ENCODE results near the gene GRAP2. TPM values are rescaled to one million over a fixed set of nuclear protein-coding genes. Genes with fewer than 3 reads are reported as not detected.

The GRAP2 gene
- polyA plus RNA-seq, 1 of the 3 experiments (the other 2 are of a cell fraction), result 0.13 TPM

DNA sequence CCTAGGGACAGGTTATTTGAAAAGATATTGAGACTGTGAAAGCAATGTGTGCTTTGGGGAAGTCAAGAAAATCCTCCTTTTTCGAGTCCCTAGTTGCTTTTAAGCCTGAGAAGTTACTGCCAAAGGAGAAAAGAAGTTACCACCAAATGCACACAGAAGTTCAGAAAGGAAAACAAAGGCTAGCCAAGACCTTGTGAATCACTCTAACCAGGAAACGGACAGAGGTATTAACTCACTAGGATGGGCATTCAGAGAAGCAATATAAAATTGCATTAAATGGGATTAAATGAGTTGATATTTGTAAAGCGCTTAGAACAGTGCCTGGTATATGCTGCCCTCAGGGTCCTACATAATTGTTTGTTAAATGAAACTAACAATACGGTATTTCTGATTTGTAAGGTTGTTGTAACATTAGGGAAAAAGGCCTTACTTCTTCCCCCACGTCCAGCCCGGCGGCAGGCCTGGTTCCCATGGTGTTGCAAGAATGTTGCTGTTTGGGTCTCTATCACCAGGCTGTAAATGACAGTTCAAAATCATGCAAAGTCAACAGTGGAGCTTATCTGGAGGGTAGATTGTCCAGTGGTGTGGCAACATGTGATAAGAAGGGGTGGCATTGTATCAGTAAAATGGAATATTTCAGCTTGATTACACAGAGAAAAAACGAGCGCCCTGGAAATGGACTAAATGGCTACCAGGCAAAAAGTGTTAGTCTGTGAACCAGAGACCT is 66.4 kb downstream of the GRAP2 start:
- peak; percentile 22 for DNase-seq
- 65% methylated on average over 8 of the region's 9 CpGs for WGBS (ENCODE audit: low lambda C conversion rate)
- Histone ChIP-seq H3K4me1 (ENCODE audit: control insufficient read depth in 1 of 2, insufficient read depth in 2 of 2, low read depth in 1 of 2, low read length in 1 of 2) (peaks cover 0 to 5% of the 10 kb centered on the region in 2 experiments; a peak in 2 of 4 replicates), H4K20me1 (ENCODE audit: insufficient read depth) (no peaks in the 10 kb centered on the region), H3K9me2 (no peaks in the 10 kb centered on the region), H3K9ac (no peak overlapping the region), H3K27me3 (ENCODE audit: insufficient read depth) (no peaks in the 10 kb centered on the region), H3K9me3 (no peaks in the 10 kb centered on the region), H3K4me3 (ENCODE audit: low read depth in 2 of 2, low read length in 1 of 2) (no peak overlapping the region), H3F3A (replicated peaks; ENCODE audit: insufficient read depth) (no peaks in the 10 kb centered on the region), H2AFZ (ENCODE audit: low read depth) (no peak overlapping the region), H3K4me2 (0 out of 2 replicates have a peak overlapping the region, but pooled peaks have one; percentile 15), H3K27ac (ENCODE audit: low read depth in 2 of 2, low read length in 1 of 2) (peak overlapping the region in 1 of 2 experiments; percentile 39; a peak in 2 of 4 replicates), H3K79me2 (ENCODE audit: insufficient read depth) (no peaks in the 10 kb centered on the region), H3K36me3 (replicated peaks in 1 of 2; ENCODE audit: control insufficient read depth in 1 of 2, insufficient read depth in 2 of 2, low read length in 1 of 2) (no peaks in the 10 kb centered on the region)
- TF ChIP-seq TCF12 (IDR thresholded peaks at IDR 0.05) (no peak), RXRA (IDR thresholded peaks at IDR 0.05; ENCODE audit: borderline replicate concordance, low read depth) (no peak), GABPA (IDR thresholded peaks at IDR 0.05; ENCODE audit: low read depth) (no peak), YY1 (IDR thresholded peaks at IDR 0.05; ENCODE audit: low read depth) (no peak), MEF2A (IDR thresholded peaks at IDR 0.05; ENCODE audit: borderline replicate concordance, low read depth) (no peak), RAD21 (IDR thresholded peaks at IDR 0.05; ENCODE audit: low read length) (no peak), SIN3A (IDR thresholded peaks at IDR 0.05; ENCODE audit: borderline replicate concordance, low read depth, low read length) (no peak), ELF1 (IDR thresholded peaks at IDR 0.05) (no peak), MXI1 (IDR thresholded peaks at IDR 0.05; ENCODE audit: low read depth, low read length) (no peak), GATA2 (CRISPR knock-in tag; IDR thresholded peaks at IDR 0.05) (no peak), TEAD4 (IDR thresholded peaks at IDR 0.05; ENCODE audit: borderline replicate concordance, insufficient read depth) (no peak), FOXJ3 (CRISPR knock-in tag; IDR thresholded peaks at IDR 0.05) (no peak), CHD2 (IDR thresholded peaks at IDR 0.05; ENCODE audit: low read length, partially characterized antibody) (no peak)
- TF ChIP-seq, protein P1, sequence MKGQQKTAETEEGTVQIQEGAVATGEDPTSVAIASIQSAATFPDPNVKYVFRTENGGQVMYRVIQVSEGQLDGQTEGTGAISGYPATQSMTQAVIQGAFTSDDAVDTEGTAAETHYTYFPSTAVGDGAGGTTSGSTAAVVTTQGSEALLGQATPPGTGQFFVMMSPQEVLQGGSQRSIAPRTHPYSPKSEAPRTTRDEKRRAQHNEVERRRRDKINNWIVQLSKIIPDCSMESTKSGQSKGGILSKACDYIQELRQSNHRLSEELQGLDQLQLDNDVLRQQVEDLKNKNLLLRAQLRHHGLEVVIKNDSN (IDR thresholded peaks at IDR 0.05; ENCODE audit: borderline replicate concordance, low read depth), result no peak
- TF ChIP-seq, protein P2, sequence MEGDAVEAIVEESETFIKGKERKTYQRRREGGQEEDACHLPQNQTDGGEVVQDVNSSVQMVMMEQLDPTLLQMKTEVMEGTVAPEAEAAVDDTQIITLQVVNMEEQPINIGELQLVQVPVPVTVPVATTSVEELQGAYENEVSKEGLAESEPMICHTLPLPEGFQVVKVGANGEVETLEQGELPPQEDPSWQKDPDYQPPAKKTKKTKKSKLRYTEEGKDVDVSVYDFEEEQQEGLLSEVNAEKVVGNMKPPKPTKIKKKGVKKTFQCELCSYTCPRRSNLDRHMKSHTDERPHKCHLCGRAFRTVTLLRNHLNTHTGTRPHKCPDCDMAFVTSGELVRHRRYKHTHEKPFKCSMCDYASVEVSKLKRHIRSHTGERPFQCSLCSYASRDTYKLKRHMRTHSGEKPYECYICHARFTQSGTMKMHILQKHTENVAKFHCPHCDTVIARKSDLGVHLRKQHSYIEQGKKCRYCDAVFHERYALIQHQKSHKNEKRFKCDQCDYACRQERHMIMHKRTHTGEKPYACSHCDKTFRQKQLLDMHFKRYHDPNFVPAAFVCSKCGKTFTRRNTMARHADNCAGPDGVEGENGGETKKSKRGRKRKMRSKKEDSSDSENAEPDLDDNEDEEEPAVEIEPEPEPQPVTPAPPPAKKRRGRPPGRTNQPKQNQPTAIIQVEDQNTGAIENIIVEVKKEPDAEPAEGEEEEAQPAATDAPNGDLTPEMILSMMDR (IDR thresholded peaks at IDR 0.05), result no peak
- TF ChIP-seq, protein P3, sequence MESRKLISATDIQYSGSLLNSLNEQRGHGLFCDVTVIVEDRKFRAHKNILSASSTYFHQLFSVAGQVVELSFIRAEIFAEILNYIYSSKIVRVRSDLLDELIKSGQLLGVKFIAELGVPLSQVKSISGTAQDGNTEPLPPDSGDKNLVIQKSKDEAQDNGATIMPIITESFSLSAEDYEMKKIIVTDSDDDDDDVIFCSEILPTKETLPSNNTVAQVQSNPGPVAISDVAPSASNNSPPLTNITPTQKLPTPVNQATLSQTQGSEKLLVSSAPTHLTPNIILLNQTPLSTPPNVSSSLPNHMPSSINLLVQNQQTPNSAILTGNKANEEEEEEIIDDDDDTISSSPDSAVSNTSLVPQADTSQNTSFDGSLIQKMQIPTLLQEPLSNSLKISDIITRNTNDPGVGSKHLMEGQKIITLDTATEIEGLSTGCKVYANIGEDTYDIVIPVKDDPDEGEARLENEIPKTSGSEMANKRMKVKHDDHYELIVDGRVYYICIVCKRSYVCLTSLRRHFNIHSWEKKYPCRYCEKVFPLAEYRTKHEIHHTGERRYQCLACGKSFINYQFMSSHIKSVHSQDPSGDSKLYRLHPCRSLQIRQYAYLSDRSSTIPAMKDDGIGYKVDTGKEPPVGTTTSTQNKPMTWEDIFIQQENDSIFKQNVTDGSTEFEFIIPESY (IDR thresholded peaks at IDR 0.05; ENCODE audit: borderline replicate concordance, low read depth), result no peak
- TF ChIP-seq, protein P4, sequence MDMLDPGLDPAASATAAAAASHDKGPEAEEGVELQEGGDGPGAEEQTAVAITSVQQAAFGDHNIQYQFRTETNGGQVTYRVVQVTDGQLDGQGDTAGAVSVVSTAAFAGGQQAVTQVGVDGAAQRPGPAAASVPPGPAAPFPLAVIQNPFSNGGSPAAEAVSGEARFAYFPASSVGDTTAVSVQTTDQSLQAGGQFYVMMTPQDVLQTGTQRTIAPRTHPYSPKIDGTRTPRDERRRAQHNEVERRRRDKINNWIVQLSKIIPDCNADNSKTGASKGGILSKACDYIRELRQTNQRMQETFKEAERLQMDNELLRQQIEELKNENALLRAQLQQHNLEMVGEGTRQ (IDR thresholded peaks at IDR 0.05; ENCODE audit: borderline replicate concordance, low read depth, low read length), result no peak
- TF ChIP-seq, protein P5, sequence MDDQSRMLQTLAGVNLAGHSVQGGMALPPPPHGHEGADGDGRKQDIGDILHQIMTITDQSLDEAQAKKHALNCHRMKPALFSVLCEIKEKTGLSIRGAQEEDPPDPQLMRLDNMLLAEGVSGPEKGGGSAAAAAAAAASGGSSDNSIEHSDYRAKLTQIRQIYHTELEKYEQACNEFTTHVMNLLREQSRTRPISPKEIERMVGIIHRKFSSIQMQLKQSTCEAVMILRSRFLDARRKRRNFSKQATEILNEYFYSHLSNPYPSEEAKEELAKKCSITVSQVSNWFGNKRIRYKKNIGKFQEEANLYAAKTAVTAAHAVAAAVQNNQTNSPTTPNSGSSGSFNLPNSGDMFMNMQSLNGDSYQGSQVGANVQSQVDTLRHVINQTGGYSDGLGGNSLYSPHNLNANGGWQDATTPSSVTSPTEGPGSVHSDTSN (IDR thresholded peaks at IDR 0.05), result no peak
- TF ChIP-seq, protein P6, sequence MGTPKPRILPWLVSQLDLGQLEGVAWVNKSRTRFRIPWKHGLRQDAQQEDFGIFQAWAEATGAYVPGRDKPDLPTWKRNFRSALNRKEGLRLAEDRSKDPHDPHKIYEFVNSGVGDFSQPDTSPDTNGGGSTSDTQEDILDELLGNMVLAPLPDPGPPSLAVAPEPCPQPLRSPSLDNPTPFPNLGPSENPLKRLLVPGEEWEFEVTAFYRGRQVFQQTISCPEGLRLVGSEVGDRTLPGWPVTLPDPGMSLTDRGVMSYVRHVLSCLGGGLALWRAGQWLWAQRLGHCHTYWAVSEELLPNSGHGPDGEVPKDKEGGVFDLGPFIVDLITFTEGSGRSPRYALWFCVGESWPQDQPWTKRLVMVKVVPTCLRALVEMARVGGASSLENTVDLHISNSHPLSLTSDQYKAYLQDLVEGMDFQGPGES (IDR thresholded peaks at IDR 0.05; ENCODE audit: low read depth, low read length), result no peak
- TF ChIP-seq, protein P7, sequence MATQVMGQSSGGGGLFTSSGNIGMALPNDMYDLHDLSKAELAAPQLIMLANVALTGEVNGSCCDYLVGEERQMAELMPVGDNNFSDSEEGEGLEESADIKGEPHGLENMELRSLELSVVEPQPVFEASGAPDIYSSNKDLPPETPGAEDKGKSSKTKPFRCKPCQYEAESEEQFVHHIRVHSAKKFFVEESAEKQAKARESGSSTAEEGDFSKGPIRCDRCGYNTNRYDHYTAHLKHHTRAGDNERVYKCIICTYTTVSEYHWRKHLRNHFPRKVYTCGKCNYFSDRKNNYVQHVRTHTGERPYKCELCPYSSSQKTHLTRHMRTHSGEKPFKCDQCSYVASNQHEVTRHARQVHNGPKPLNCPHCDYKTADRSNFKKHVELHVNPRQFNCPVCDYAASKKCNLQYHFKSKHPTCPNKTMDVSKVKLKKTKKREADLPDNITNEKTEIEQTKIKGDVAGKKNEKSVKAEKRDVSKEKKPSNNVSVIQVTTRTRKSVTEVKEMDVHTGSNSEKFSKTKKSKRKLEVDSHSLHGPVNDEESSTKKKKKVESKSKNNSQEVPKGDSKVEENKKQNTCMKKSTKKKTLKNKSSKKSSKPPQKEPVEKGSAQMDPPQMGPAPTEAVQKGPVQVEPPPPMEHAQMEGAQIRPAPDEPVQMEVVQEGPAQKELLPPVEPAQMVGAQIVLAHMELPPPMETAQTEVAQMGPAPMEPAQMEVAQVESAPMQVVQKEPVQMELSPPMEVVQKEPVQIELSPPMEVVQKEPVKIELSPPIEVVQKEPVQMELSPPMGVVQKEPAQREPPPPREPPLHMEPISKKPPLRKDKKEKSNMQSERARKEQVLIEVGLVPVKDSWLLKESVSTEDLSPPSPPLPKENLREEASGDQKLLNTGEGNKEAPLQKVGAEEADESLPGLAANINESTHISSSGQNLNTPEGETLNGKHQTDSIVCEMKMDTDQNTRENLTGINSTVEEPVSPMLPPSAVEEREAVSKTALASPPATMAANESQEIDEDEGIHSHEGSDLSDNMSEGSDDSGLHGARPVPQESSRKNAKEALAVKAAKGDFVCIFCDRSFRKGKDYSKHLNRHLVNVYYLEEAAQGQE (IDR thresholded peaks at IDR 0.05; ENCODE audit: low read depth, low read length), result no peak
- ChIA-PET CTCF (no interaction called here), POLR2A (interaction anchor here (0.7 kb wide), 1 partner anchor 157 kb away, joined by 3 read pairs; no protein-coding TSS in a partner anchor)
